ENCODE data around the gene THAP7.

The THAP7 gene

DNA sequence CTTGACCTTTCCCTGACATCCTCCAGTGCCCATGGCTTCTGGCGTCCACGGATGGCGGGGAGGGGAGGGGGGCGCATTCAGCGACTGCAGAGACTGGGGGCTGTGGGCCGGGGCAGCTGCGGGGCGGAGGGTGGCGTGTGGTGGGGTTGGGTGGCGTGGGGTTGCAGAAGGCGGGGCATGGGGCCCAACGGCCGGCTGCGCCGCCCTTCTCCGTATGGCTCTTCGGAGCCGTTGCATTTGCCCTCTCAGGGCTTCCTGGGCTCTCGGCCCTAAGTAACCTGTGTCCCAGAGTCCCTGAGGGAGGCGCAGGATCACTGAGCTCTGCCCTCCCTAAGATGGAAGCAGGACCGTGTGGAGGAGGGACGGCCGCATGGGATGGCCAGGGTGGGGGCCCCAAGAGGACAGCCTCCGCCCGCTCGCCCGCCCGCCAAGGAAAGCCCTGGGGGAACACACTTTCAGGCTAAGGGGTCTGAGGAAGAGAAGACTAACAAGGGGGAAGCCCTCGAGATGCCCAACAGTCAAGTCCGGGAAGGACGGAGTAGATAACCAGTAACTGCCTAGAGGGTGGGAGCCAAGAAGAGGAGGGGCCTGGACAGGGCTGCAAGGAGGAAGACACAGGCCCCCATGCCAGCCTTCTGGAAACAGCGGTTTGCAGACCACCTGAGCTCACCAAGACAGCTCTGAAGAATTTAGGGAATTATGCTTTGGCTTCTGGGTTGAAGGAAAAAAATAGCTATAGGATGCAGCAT is 44.1 kb downstream of the THAP7 start:
- Histone ChIP-seq H3K9me2 (replicated peaks; ENCODE audit: control insufficient read depth, low read length) (no peaks in the 10 kb centered on the region), H3K79me2 (ENCODE audit: control insufficient read depth, low read length) (no peaks in the 10 kb centered on the region), H3F3A (ENCODE audit: control insufficient read depth, insufficient read depth) (no peaks in the 10 kb centered on the region), H3K36me3 (ENCODE audit: control insufficient read depth, low read length) (peaks cover 14% of the 10 kb centered on the region), H3K4me2 (ENCODE audit: low read length) (peak overlapping the region; percentile 49), H3K9me3 (ENCODE audit: control insufficient read depth, insufficient read depth, low read length) (no peaks in the 10 kb centered on the region), H3K27ac (ENCODE audit: low read depth, low read length) (no peak overlapping the region), H3K27me3 (ENCODE audit: control insufficient read depth, low read length) (peaks cover 11% of the 10 kb centered on the region), H3K4me1 (ENCODE audit: control insufficient read depth, low read length) (peaks cover 5% of the 10 kb centered on the region), H4K20me1 (ENCODE audit: control insufficient read depth, insufficient read depth, low read depth, low read length) (peaks cover 2% of the 10 kb centered on the region; the same call in 1 of the 2 replicates), H3K4me3 (ENCODE audit: low read length) (peak overlapping the region; percentile 63)
- TF ChIP-seq, protein P1, sequence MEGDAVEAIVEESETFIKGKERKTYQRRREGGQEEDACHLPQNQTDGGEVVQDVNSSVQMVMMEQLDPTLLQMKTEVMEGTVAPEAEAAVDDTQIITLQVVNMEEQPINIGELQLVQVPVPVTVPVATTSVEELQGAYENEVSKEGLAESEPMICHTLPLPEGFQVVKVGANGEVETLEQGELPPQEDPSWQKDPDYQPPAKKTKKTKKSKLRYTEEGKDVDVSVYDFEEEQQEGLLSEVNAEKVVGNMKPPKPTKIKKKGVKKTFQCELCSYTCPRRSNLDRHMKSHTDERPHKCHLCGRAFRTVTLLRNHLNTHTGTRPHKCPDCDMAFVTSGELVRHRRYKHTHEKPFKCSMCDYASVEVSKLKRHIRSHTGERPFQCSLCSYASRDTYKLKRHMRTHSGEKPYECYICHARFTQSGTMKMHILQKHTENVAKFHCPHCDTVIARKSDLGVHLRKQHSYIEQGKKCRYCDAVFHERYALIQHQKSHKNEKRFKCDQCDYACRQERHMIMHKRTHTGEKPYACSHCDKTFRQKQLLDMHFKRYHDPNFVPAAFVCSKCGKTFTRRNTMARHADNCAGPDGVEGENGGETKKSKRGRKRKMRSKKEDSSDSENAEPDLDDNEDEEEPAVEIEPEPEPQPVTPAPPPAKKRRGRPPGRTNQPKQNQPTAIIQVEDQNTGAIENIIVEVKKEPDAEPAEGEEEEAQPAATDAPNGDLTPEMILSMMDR (IDR thresholded peaks at IDR 0.05; ENCODE audit: low read depth, low read length, poor library complexity, severe bottlenecking): no peak
- no peak for TF ChIP-seq EZH2phosphoT487 (IDR thresholded peaks at IDR 0.05; ENCODE audit: borderline replicate concordance, low read length)

DNA sequence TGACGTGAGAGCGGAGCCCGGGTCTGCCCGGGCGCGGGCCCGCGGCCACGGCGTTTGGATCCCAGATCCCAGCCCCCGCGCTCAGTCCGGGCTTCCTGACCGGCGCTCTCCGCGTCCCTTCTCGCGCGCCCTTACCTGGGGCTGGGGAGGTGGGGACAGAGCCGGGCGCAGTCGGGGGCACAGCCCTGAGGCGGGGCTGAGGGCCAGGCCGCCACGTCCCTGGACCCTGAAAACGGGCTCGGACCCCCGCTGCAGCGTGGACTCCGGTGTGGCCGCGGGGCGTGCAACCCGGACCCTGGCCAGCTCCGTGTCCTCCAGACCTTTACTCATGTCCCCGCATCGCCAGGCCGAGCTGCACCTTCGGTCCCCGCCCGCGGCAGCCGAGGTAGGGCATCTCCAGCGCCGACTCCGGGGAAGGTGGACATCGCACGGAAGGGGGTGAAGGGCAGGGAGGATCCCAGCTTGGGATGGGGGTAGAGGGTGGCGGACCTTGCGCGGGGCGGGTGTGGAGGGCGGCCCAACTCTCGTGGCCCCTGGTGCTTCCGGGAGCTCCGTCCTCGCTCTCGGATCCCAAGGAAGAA is 44.7 kb downstream of the THAP7 start:
- no peak for TF ChIP-seq EZH2phosphoT487 (IDR thresholded peaks at IDR 0.05; ENCODE audit: borderline replicate concordance, low read length)
- TF ChIP-seq, protein P1 (IDR thresholded peaks at IDR 0.05; ENCODE audit: low read depth, low read length, poor library complexity, severe bottlenecking): no peak
- H3K79me2 ChIP-seq (ENCODE audit: control insufficient read depth, low read length): no peaks in the 10 kb centered on the region
- H3K27ac ChIP-seq (ENCODE audit: low read depth, low read length): no peak overlapping the region
- H3K9me2 ChIP-seq (replicated peaks; ENCODE audit: control insufficient read depth, low read length): no peaks in the 10 kb centered on the region
- H3K9me3 ChIP-seq (ENCODE audit: control insufficient read depth, insufficient read depth, low read length): no peaks in the 10 kb centered on the region
- peak overlapping the region; percentile 49 for H3K4me2 ChIP-seq (ENCODE audit: low read length)
- H4K20me1 ChIP-seq (ENCODE audit: control insufficient read depth, insufficient read depth, low read depth, low read length): peaks cover 2% of the 10 kb centered on the region; the same call in 1 of the 2 replicates
- H3K36me3 ChIP-seq (ENCODE audit: control insufficient read depth, low read length): peaks cover 20% of the 10 kb centered on the region
- H3K27me3 ChIP-seq (ENCODE audit: control insufficient read depth, low read length): peaks cover 11% of the 10 kb centered on the region
- peaks cover 5% of the 10 kb centered on the region for H3K4me1 ChIP-seq (ENCODE audit: control insufficient read depth, low read length)
- H3F3A ChIP-seq (ENCODE audit: control insufficient read depth, insufficient read depth): no peaks in the 10 kb centered on the region
- peak overlapping the region; percentile 63 for H3K4me3 ChIP-seq (ENCODE audit: low read length)

DNA sequence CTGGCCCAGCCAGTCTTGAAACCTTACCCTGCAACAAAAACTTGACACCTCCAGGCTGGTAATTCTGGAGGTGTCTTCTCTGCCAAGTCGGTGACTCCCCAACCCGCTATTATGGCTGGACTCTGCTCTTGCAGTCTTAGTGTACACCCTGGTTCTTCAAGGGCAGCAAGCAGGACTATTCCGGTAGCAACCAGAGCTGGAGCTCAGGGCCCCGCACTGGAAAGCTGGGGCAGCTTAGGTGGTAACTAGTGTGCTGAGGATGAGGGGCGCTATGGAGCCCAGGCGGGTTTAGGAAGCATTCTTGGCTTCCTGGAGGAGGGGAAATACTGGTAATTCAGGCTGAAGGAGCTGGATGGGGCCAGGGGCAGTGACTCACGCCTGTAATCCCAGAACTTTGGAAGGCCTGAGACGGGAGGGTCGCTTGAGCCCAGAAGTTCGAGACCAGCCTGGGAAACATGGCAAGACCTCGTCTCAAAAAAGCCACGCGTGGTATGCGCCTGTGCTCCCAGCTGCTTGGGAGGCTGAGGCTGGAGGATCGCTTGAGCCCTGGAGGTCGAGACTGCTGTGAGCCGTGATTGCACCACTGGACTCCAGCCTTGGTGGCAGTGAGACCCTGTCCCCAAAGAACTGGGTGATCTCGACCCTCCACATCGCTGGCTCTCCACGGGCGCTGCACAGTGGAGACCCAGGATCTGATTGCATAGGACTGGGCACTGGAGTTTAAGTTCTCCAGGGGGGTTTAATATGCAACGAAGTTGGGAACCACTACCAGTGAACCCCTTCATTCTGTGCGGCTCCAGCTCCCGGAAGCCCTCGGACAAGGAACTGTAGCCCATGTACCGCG is 45.4 kb downstream of the THAP7 start:
- H3K27ac ChIP-seq (ENCODE audit: low read depth, low read length): no peak overlapping the region
- H3K27me3 ChIP-seq (ENCODE audit: control insufficient read depth, low read length): peaks cover 11% of the 10 kb centered on the region

More for the DNA sequence above, 45.4 kb downstream of the THAP7 start:
- H3K4me3 ChIP-seq (ENCODE audit: low read length): peak overlapping the region; percentile 63
- peaks cover 28% of the 10 kb centered on the region for H3K36me3 ChIP-seq (ENCODE audit: control insufficient read depth, low read length)
- H3K4me2 ChIP-seq (ENCODE audit: low read length): peak overlapping the region; percentile 49
- H3K79me2 ChIP-seq (ENCODE audit: control insufficient read depth, low read length): peaks cover 3% of the 10 kb centered on the region
- H3K9me2 ChIP-seq (replicated peaks; ENCODE audit: control insufficient read depth, low read length): no peaks in the 10 kb centered on the region
- H4K20me1 ChIP-seq (ENCODE audit: control insufficient read depth, insufficient read depth, low read depth, low read length): peaks cover 2% of the 10 kb centered on the region; the same call in 1 of the 2 replicates
- no peaks in the 10 kb centered on the region for H3K9me3 ChIP-seq (ENCODE audit: control insufficient read depth, insufficient read depth, low read length)
- TF ChIP-seq EZH2phosphoT487 (IDR thresholded peaks at IDR 0.05; ENCODE audit: borderline replicate concordance, low read length): no peak
- TF ChIP-seq, protein P1 (IDR thresholded peaks at IDR 0.05; ENCODE audit: low read depth, low read length, poor library complexity, severe bottlenecking): no peak
- H3K4me1 ChIP-seq (ENCODE audit: control insufficient read depth, low read length): peaks cover 5% of the 10 kb centered on the region
- H3F3A ChIP-seq (ENCODE audit: control insufficient read depth, insufficient read depth): no peaks in the 10 kb centered on the region
